ENCODE data around the gene CRYBG1. TPM values are rescaled to one million over a fixed set of nuclear protein-coding genes. Genes with fewer than 3 reads are reported as not detected.

CRYBG1 gene
- total and polyA plus RNA-seq, 2 donors (not counting 1 experiment from before 2014, with no cell fraction given) = 9.6 to 47.0 TPM

GRCh38 chr6:106316375-106316766 lies 44.1 kb upstream of the CRYBG1 start:
- 100% methylated on average over 2 of the region's 3 CpGs for WGBS (ENCODE audit: insufficient coverage)
- H3K9ac ChIP-seq (ENCODE audit: low read length) = no peak overlapping the region
- POLR2A ChIA-PET = no interaction called here
- no peak overlapping the region for H3K4me3 ChIP-seq (ENCODE audit: control extremely low read depth in 1 of 5, extremely low read depth in 1 of 5, insufficient read depth in 1 of 5, low read depth in 2 of 5, low read length in 4 of 5)
- no peak overlapping the region for H3K27ac ChIP-seq (ENCODE audit: low read length in 2 of 2)
- peaks cover 69% of the 10 kb centered on the region for H3K79me2 ChIP-seq (ENCODE audit: control insufficient read depth, insufficient read depth, low read length)
- H3K9me3 ChIP-seq (ENCODE audit: control extremely low read depth in 1 of 3, control insufficient read depth in 2 of 3, insufficient read depth in 1 of 3, low read length in 2 of 3) = no peaks in the 10 kb centered on the region
- CTCF ChIA-PET = no interaction called here
- no peak for DNase-seq
- no peak for TF ChIP-seq CTCF (IDR thresholded peaks at IDR 0.05)
- no peak for TF ChIP-seq EZH2 (IDR thresholded peaks at IDR 0.05; ENCODE audit: borderline replicate concordance, insufficient read depth, low read depth, low read length, poor library complexity, severe bottlenecking)
- no peak overlapping the region for H3K4me3 Mint-ChIP-seq
- no peaks in the 10 kb centered on the region for H3K27me3 Mint-ChIP-seq
- no peak overlapping the region for H2AFZ ChIP-seq (ENCODE audit: insufficient read depth, low read depth, low read length, poor library complexity, severe bottlenecking)
- peaks cover 43% of the 10 kb centered on the region for H3K4me1 Mint-ChIP-seq
- no peak overlapping the region for H3K4me2 ChIP-seq (replicated peaks; ENCODE audit: low read depth, low read length, poor library complexity, severe bottlenecking)
- H4K20me1 ChIP-seq (ENCODE audit: control insufficient read depth, insufficient read depth, low read length, poor library complexity, severe bottlenecking) = peaks cover 27% of the 10 kb centered on the region
- no peak overlapping the region for H3K27ac Mint-ChIP-seq
- peaks cover 6 to 9% of the 10 kb centered on the region in 2 donors for H3K4me1 ChIP-seq (ENCODE audit: control insufficient read depth in 2 of 2, insufficient read depth in 2 of 2, low read length in 2 of 2)
- H3K27me3 ChIP-seq (replicated peaks in 1 of 4; ENCODE audit: control extremely low read depth in 1 of 4, control insufficient read depth in 3 of 4, insufficient read depth in 4 of 4, low read length in 3 of 4) = no peaks in the 10 kb centered on the region
- ATAC-seq (ENCODE audit: low read depth) = no peak
- H3K9me3 Mint-ChIP-seq (ENCODE audit: insufficient read depth) = no peaks in the 10 kb centered on the region
- peaks cover 1 to 15% of the 10 kb centered on the region in 2 experiments for H3K36me3 ChIP-seq (replicated peaks in 1 of 2; ENCODE audit: control extremely low read depth in 1 of 2, control insufficient read depth in 1 of 2, extremely low read depth in 1 of 2, insufficient read depth in 2 of 2, low read length in 1 of 2)
- intact Hi-C loops (cut with micrococcal nuclease) = no loop called here

DNA sequence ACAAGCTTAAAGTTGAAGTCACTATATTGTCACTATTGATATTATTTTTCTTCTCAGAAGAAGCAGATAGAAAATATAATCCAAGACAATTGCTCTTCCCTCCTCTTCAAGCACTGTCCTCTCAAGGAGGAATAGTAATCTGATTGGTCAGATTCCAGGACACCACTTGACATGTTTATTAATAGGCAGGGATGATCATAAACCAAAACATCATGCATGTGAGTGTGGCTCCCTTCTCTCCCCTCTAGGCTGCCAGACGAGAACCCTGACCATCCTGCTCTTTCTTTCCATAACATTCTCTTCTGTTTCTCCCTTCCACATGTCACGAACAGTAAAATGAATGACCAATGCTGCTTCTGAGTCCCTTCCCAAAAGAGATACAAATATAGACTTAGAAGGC lies 42.5 kb upstream of the CRYBG1 start:
- intact Hi-C loops (cut with micrococcal nuclease) = no loop called here
- Histone ChIP-seq H2AFZ (ENCODE audit: insufficient read depth, low read depth, low read length, poor library complexity, severe bottlenecking) (no peak overlapping the region), H4K20me1 (ENCODE audit: control insufficient read depth, insufficient read depth, low read length, poor library complexity, severe bottlenecking) (peaks cover 41% of the 10 kb centered on the region), H3K4me1 (ENCODE audit: control insufficient read depth in 2 of 2, insufficient read depth in 2 of 2, low read length in 2 of 2) (peaks cover 3 to 4% of the 10 kb centered on the region in 2 donors), H3K9me3 (ENCODE audit: control extremely low read depth in 1 of 3, control insufficient read depth in 2 of 3, insufficient read depth in 1 of 3, low read length in 2 of 3) (no peaks in the 10 kb centered on the region), H3K36me3 (replicated peaks in 1 of 2; ENCODE audit: control extremely low read depth in 1 of 2, control insufficient read depth in 1 of 2, extremely low read depth in 1 of 2, insufficient read depth in 2 of 2, low read length in 1 of 2) (peaks cover 1 to 11% of the 10 kb centered on the region in 2 experiments), H3K9ac (ENCODE audit: low read length) (no peak overlapping the region), H3K27ac (ENCODE audit: low read length in 2 of 2) (no peak overlapping the region), H3K4me3 (ENCODE audit: control extremely low read depth in 1 of 5, extremely low read depth in 1 of 5, insufficient read depth in 1 of 5, low read depth in 2 of 5, low read length in 4 of 5) (no peak overlapping the region), H3K27me3 (replicated peaks in 1 of 4; ENCODE audit: control extremely low read depth in 1 of 4, control insufficient read depth in 3 of 4, insufficient read depth in 4 of 4, low read length in 3 of 4) (no peaks in the 10 kb centered on the region), H3K4me2 (replicated peaks; ENCODE audit: low read depth, low read length, poor library complexity, severe bottlenecking) (no peak overlapping the region), H3K79me2 (ENCODE audit: control insufficient read depth, insufficient read depth, low read length) (peaks cover 69% of the 10 kb centered on the region)
- CTCF ChIA-PET = interaction anchor here (1.6 kb wide), 1 partner anchor 22 kb away, joined by 3 read pairs; no protein-coding TSS in a partner anchor
- Mint-ChIP-seq H3K4me3 (no peak overlapping the region), H3K27ac (no peak overlapping the region), H3K9me3 (ENCODE audit: insufficient read depth) (no peaks in the 10 kb centered on the region), H3K27me3 (no peaks in the 10 kb centered on the region), H3K4me1 (peaks cover 44% of the 10 kb centered on the region)
- no peak for TF ChIP-seq CTCF (IDR thresholded peaks at IDR 0.05)
- no peak for TF ChIP-seq EZH2 (IDR thresholded peaks at IDR 0.05; ENCODE audit: borderline replicate concordance, insufficient read depth, low read depth, low read length, poor library complexity, severe bottlenecking)
- POLR2A ChIA-PET = no interaction called here
- 100% methylated on average over 2 of the region's 2 CpGs for WGBS (ENCODE audit: insufficient coverage)
- DNase-seq (no peak), ATAC-seq (ENCODE audit: low read depth) (no peak)

Measured in B cell (primary cell).